BLaER1 (cell line): ENCODE data around the gene HTRA2.

Experiments
- H3K27ac ChIP-seq: shearing (Covaris generic); formaldehyde crosslinking; 2 replicates; pipeline ENCODE4 v1.8.1; 2022
- H3K27me3 ChIP-seq: shearing (Covaris generic); formaldehyde crosslinking; 2 replicates; pipeline ENCODE4 v1.8.1; 2022
- H3K36me3 ChIP-seq: shearing (Covaris generic); formaldehyde crosslinking; 2 replicates; pipeline ENCODE4 v1.8.1; 2022
- H3K4me1 ChIP-seq: shearing (Covaris generic); formaldehyde crosslinking; 2 replicates; pipeline ENCODE4 v1.8.1; 2022
- H3K4me2 ChIP-seq: shearing (Covaris generic); formaldehyde crosslinking; 2 replicates; pipeline ENCODE4 v1.8.1; 2022
- H3K4me3 ChIP-seq: shearing (Covaris generic); formaldehyde crosslinking; 2 replicates; pipeline ENCODE4 v1.8.1; 2022
- H3K9ac ChIP-seq: shearing (Covaris generic); formaldehyde crosslinking; 2 replicates; pipeline ENCODE4 v1.8.1; 2022
- H3K9me3 ChIP-seq: shearing (Covaris generic); formaldehyde crosslinking; 2 replicates; pipeline ENCODE4 v1.8.1; 2022
- H4K20me1 ChIP-seq: shearing (Covaris generic); formaldehyde crosslinking; 2 replicates; pipeline ENCODE4 v1.8.1; 2022
- Cebpa-rat ChIP-seq: shearing (Covaris generic); IDR thresholded peaks from 2 replicates; pipeline ENCODE4 v1.8.1; 2022

Gene HTRA2

DNA sequence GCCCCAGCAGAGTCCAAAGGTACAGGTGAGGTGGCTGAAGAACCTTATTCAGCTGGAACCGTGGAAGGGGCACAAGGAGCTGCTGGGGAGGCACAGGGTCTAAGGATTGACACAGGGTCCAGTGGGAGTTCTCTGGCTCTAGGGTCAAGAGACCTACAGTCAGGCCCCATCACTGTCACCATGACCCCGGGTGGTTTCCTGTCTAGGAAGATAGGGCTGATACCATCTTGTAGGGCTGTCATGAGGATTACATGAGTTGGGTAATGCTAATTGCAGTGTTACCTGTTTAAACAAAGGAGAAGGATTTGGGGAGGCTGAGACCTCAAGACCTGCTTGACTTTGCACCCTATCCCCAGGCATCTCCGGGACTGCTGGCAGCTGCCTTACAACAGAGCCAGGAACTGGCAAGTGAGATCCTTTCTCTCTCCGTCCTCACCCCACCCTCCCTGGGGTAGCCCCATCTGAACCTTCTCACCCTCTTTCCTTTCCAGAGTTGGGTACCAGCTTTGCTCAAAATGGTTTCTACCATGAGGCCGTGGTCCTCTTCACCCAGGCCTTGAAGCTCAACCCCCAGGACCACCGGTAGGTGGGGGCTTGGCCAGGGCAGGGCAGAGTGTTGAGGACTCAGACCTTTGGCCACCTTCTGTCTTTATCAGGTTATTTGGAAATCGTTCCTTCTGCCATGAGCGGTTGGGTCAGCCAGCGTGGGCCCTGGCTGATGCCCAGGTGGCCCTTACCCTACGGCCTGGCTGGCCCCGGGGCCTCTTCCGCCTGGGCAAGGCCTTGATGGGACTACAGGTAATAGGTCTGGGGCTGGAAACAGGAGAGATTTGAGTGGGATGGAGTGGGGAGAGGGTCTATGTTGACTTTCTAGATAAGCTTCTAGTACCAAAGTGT, 37.8 kb upstream of the HTRA2 start:
- no peak for TF ChIP-seq Cebpa-rat
- Histone ChIP-seq H3K27me3 (peaks cover 14% of the 10 kb centered on the region), H3K36me3 (peaks cover 88% of the 10 kb centered on the region), H3K9me3 (no peaks in the 10 kb centered on the region), H3K27ac (no peak overlapping the region), H3K9ac (no peak overlapping the region), H3K4me3 (no peak overlapping the region), H4K20me1 (peaks cover 8% of the 10 kb centered on the region; the same call in 1 of the 2 replicates), H3K4me1 (no peaks in the 10 kb centered on the region), H3K4me2 (no peak overlapping the region)

DNA sequence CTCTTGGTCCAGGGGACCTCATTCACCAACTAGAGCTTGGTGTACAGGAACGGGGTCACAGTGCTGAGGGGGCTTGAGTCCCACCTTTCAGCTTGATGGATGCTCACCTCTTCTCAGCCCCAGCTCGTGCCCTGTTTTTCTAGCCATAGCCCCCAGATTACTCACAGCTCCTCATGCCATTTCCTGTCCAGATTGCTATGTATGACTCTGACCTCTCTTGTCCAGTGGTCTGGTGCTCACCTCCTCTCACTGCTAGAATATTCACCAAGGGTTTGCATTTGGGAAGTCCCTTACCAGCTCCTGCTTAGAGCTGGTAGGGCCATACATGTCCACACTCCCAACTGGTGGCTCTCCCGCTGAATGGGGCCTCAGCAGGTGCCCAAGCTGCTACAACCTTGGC, 36.2 kb upstream of the HTRA2 start:
- no peak overlapping the region for H3K4me2 ChIP-seq

GRCh38 chr2:74495440-74495839, 34.3 kb upstream of the HTRA2 start:
- no peak overlapping the region for H3K9ac ChIP-seq
- H3K4me3 ChIP-seq = no peak overlapping the region
- H3K27me3 ChIP-seq = peaks cover 50% of the 10 kb centered on the region
- no peak overlapping the region for H3K4me2 ChIP-seq
- peaks cover 55% of the 10 kb centered on the region for H3K36me3 ChIP-seq
- TF ChIP-seq Cebpa-rat = no peak
- H4K20me1 ChIP-seq = peaks cover 43% of the 10 kb centered on the region; the same call in 1 of the 2 replicates
- H3K4me1 ChIP-seq = no peaks in the 10 kb centered on the region
- H3K27ac ChIP-seq = no peak overlapping the region
- no peaks in the 10 kb centered on the region; the same call in 1 of the 2 replicates for H3K9me3 ChIP-seq

More for the DNA sequence above, 36.2 kb upstream of the HTRA2 start:
- H3K27me3 ChIP-seq = peaks cover 31% of the 10 kb centered on the region
- H3K4me1 ChIP-seq = no peaks in the 10 kb centered on the region
- H4K20me1 ChIP-seq = peaks cover 24% of the 10 kb centered on the region; the same call in 1 of the 2 replicates
- H3K9ac ChIP-seq = no peak overlapping the region
- H3K27ac ChIP-seq = no peak overlapping the region
- peaks cover 72% of the 10 kb centered on the region for H3K36me3 ChIP-seq
- no peak overlapping the region for H3K4me3 ChIP-seq
- no peak for TF ChIP-seq Cebpa-rat
- H3K9me3 ChIP-seq = no peaks in the 10 kb centered on the region; the same call in 1 of the 2 replicates

- no peak overlapping the region for H3K9ac ChIP-seq
- H4K20me1 ChIP-seq = peaks cover 59% of the 10 kb centered on the region
- no peak overlapping the region for H3K27ac ChIP-seq
- peaks cover 37% of the 10 kb centered on the region for H3K36me3 ChIP-seq
- no peak overlapping the region for H3K4me3 ChIP-seq
- H3K4me1 ChIP-seq = no peaks in the 10 kb centered on the region
- no peaks in the 10 kb centered on the region; the same call in 1 of the 2 replicates for H3K9me3 ChIP-seq
- peaks cover 67% of the 10 kb centered on the region for H3K27me3 ChIP-seq
- no peak overlapping the region for H3K4me2 ChIP-seq
- TF ChIP-seq Cebpa-rat = no peak
Observed at GRCh38 chr2:74496997-74497776, 32.5 kb upstream of the HTRA2 start.

DNA sequence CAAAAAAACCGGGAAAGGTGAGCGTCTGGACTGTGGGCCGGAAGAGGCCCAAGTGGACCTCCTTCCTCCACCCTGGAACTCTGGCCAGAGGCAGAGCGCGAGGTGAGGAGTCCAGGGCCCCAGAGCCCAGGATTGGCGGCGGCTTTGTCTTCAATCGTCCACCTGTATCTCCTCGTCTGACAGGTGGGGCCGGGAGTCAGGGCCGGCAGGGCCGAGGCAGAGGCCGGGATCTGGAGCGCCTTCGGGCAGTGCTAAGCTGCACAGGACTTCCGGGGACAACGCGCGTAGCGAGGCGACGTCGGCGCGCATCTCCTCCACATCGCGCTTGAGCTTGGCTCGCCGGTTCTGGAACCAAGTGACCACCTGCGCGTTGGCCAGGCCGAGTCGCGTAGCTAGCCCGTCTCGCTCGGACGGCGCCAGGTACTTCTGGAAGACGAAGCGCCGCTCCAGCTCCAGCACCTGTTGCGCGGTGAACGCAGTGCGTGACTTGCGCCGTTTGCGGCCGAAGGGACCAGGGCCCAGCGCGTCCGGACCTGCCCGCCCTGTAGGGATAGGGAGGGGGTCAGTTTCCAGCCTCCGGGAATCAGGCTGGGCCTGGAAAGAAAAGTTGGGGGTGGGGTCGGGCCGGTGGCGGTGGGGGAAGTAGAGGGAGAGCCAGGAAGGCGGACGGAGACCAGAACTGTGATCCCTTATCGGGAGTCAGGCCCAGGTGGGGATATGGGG, 31.8 kb upstream of the HTRA2 start:
- Histone ChIP-seq H3K4me1 (peaks cover 6% of the 10 kb centered on the region), H3K27me3 (peaks cover 75% of the 10 kb centered on the region), H3K4me3 (no peak overlapping the region), H3K4me2 (no peak overlapping the region), H3K27ac (no peak overlapping the region), H3K36me3 (peaks cover 30% of the 10 kb centered on the region), H3K9ac (no peak overlapping the region), H3K9me3 (no peaks in the 10 kb centered on the region; the same call in 1 of the 2 replicates), H4K20me1 (peaks cover 59% of the 10 kb centered on the region)
- TF ChIP-seq Cebpa-rat = no peak

DNA sequence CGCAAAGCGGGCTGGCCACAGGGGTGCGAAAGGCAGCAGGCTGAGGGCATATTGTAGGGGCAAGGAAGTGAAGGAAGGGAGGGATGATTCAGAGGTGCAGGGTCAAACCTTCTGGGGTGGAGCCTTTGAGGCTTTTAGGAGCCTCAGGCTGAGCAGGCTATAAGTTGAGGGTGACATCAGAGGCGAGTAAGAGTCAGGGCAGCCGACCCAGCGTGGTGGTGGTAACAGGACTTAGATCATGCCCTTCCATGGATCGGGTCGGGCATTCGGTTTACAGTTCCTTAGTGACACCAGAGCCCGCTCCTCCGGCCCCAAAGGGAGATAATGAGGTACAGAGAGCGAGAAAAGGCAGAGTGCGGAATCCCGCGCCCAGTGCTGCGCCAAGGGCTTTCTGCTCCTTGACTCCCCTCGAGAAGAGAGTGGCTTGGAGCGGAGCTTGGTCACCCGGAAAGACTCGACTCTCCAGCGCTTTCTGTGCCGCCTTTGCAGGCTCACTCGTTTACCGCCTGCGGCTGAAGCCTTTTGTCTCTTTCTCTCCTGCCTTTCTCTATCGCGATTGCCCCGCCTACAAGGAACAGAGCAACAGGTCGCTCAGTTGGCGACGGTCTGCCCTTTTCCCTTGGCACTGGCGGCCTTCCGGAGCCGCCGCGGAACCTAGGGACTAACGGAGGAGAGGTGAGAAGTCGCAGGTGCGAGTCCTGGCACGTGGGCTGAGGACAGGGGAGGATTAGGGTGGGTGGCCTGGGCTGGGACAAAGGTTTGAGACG, 31.1 kb upstream of the HTRA2 start:
- peaks cover 11% of the 10 kb centered on the region for H3K4me1 ChIP-seq
- peaks cover 22% of the 10 kb centered on the region for H3K36me3 ChIP-seq
- no peak overlapping the region for H3K9ac ChIP-seq
- peaks cover 59% of the 10 kb centered on the region for H4K20me1 ChIP-seq
- no peaks in the 10 kb centered on the region; the same call in 1 of the 2 replicates for H3K9me3 ChIP-seq
- TF ChIP-seq Cebpa-rat = no peak
- peaks cover 82% of the 10 kb centered on the region for H3K27me3 ChIP-seq
- no peak overlapping the region for H3K27ac ChIP-seq
- no peak overlapping the region for H3K4me3 ChIP-seq
- no peak overlapping the region for H3K4me2 ChIP-seq

- TF ChIP-seq Cebpa-rat = no peak
- H3K9ac ChIP-seq = no peak within 1 kb of the TSS
- H3K4me3 ChIP-seq = no peak within 1 kb of the TSS
- no peak within 1 kb of the TSS for H3K27ac ChIP-seq
- H3K36me3 ChIP-seq = peaks cover 15% of the 10 kb centered on the region; the same call in 1 of the 2 replicates
- no peaks in the 10 kb centered on the region; the same call in 1 of the 2 replicates for H3K9me3 ChIP-seq
- peaks cover 59% of the 10 kb centered on the region for H4K20me1 ChIP-seq
- H3K27me3 ChIP-seq = peaks cover 89% of the 10 kb centered on the region
- H3K4me2 ChIP-seq = no peak within 1 kb of the TSS
- peaks cover 11% of the 10 kb centered on the region for H3K4me1 ChIP-seq
Observed at GRCh38 chr2:74499267-74499939, 30.3 kb upstream of the HTRA2 start, which contains the start of gene LBX2. Gene LBX2 (minus strand): TSS chr2:74499603. CDS start chr2:74499537, 66 bp downstream.

DNA sequence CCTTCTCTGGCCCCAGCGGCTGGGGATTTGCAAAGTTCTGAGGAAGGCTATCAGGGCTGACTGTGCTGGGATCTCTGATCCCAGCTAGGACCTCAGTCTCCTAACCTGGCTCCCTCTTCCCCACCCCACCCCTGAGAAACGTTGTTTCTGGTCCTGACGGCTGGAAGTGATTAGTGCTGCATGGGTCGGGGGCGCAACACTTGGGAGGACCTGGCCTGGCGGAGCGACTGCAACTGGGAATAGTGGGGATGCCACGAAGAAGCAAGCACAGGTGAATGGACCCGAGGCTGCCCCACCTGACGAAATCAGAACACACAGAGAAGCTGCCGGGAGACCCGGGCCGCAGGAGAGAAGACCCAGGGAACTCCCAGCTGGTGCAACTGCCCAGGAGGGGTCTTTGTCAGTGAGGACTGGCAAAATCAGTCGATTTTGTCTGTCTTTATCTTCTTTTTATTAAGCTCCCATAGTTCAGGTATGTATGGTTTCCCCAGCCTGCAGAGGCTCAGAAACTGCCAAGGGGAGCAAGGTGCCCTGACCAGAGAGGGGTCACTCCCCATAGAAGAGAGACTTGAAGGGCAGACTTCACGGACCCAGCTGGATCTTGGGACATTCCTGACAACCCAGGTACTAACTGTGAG, 29.7 kb upstream of the HTRA2 start:
- Histone ChIP-seq H3K4me1 (peaks cover 11% of the 10 kb centered on the region), H3K27ac (no peak overlapping the region), H4K20me1 (peaks cover 64% of the 10 kb centered on the region), H3K4me2 (no peak overlapping the region), H3K4me3 (no peak overlapping the region), H3K36me3 (peaks cover 14% of the 10 kb centered on the region; the same call in 1 of the 2 replicates), H3K9ac (no peak overlapping the region), H3K9me3 (no peaks in the 10 kb centered on the region; the same call in 1 of the 2 replicates), H3K27me3 (peaks cover 96% of the 10 kb centered on the region)
- TF ChIP-seq Cebpa-rat = no peak
